ENCODE data around the gene ELP2.

Gene ELP2

DNA sequence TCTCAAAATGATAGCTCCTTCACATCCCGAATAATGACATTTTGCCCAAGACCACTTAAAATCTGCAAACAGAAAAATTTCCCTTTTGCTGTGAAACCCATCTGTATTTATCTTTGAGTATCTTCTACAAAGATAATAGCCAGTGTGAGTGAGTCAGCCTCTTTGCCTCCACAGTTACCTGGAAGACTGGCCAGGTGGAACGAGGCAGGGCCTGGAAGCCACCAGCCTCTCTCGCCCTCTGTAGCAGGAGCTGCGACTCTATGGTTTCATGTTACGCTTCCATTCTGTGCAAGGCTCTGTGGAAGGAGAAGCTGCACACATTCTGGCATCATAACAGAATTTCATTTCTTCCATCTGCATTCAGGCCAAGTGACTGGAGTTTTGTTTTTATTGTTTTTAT lies 9.5 kb downstream of the ELP2 start:
- in situ Hi-C loops (cut with HindIII; ENCODE audit: low sequenced_read_pairs): no loop called here
- DNase-seq (ENCODE audit: low read depth): no peak
- no peak overlapping the region for H3K4me3 ChIP-seq (ENCODE audit: low read depth, low read length)
- TF ChIP-seq, protein P1, sequence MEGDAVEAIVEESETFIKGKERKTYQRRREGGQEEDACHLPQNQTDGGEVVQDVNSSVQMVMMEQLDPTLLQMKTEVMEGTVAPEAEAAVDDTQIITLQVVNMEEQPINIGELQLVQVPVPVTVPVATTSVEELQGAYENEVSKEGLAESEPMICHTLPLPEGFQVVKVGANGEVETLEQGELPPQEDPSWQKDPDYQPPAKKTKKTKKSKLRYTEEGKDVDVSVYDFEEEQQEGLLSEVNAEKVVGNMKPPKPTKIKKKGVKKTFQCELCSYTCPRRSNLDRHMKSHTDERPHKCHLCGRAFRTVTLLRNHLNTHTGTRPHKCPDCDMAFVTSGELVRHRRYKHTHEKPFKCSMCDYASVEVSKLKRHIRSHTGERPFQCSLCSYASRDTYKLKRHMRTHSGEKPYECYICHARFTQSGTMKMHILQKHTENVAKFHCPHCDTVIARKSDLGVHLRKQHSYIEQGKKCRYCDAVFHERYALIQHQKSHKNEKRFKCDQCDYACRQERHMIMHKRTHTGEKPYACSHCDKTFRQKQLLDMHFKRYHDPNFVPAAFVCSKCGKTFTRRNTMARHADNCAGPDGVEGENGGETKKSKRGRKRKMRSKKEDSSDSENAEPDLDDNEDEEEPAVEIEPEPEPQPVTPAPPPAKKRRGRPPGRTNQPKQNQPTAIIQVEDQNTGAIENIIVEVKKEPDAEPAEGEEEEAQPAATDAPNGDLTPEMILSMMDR (IDR thresholded peaks at IDR 0.05; ENCODE audit: low read depth, low read length, missing control alignments): no peak

DNA sequence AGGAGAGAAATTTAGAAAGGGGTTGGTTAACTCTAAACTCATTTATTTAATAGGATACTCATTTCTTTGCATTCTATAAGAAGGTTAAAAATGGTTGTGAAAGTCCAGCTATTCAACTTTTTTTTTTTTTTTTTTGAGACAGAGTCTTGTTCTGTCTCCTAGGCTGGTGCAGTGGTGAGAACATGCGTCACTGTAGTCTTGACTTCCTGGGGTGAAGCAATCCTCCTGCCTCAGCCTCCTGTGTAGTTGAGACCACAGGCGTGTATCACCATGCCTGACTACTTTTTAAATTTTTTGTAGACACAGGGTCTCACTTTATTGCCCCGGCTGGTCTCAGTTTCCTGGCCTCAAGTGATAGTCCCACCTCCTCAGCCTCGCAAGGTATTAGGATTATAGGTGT lies 11.9 kb downstream of the ELP2 start:
- DNase-seq (ENCODE audit: low read depth): no peak
- no peak overlapping the region for H3K4me3 ChIP-seq (ENCODE audit: low read depth, low read length)
- TF ChIP-seq, protein P1 (IDR thresholded peaks at IDR 0.05; ENCODE audit: low read depth, low read length, missing control alignments): no peak
- in situ Hi-C loops (cut with HindIII; ENCODE audit: low sequenced_read_pairs): no loop called here

DNA sequence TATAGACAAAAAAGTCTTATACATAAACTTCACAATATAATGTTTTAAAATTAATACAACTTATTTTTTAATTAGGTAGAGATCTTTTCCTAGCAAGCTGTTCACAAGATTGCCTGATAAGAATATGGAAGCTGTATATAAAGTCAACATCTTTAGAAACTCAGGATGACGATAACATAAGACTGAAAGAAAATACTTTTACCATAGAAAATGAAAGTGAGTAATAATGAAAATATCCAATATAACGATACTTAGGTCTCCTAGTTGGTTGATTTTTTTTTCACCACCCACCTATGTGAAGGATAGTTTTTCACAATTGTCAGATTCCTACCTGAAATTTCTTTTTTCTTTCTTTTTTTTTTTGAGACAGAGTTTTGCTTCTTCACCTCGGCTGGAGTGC lies 13.1 kb downstream of the ELP2 start:
- in situ Hi-C loops (cut with HindIII; ENCODE audit: low sequenced_read_pairs): no loop called here
- DNase-seq (ENCODE audit: low read depth): no peak
- H3K4me3 ChIP-seq (ENCODE audit: low read depth, low read length): no peak overlapping the region
- TF ChIP-seq, protein P1 (IDR thresholded peaks at IDR 0.05; ENCODE audit: low read depth, low read length, missing control alignments): no peak

DNA sequence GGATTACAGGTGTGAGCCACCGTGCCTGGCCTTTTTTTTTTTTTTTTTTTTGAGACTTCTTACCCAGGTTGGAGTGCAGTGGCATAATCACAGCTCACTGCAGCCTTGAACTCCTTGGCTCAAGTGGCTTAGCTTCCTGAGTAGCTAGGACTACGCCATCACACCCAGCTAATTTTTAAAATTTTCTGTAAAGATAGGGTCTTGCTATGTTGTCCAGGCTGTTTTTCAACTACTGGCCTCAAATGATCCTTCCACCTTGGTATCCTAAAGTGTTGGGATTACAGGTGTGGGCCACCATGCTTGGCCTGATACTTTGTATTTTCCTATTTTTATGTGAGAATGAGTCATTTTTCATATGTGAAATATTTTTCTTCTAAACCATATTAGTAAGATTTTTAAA lies 13.7 kb downstream of the ELP2 start:
- DNase-seq (ENCODE audit: low read depth): no peak
- in situ Hi-C loops (cut with HindIII; ENCODE audit: low sequenced_read_pairs): no loop called here
- H3K4me3 ChIP-seq (ENCODE audit: low read depth, low read length): no peak overlapping the region
- TF ChIP-seq, protein P1 (IDR thresholded peaks at IDR 0.05; ENCODE audit: low read depth, low read length, missing control alignments): no peak

DNA sequence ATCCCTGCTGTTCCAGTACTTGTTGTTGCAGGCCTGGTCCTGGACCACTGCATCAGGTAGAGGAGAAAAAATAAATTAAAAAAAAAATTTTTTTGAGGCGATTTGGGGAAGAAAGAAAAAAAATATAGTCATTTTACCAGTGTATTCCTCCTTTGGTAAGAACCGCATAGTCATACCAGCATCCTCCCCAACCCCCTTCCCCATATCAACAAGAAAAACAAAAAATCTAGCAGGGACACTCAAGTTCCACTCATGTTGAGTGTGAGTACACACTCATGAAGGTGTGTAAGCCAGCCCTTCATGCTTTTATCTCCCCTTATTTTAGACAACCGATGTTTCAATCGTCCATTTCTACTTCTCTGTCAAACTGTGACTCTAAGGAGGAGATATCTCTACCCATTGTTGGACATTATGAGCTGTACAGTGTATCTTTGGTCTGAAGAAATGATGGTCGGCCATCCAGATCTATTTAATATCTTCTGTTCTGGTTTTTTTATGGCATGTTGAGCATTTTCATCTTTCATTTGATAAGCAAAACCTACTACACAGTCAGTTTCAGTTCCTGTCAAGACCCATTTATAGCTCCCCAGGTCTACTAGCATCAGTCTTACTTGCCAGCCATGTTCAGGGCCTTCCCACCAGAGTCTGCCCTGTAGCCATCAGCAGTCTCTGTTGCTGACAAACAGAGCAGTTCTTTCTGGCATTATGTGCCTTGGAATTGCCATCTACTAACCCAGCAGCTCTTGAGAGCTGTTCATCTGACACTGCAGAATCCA lies 20.0 kb downstream of the ELP2 start:
- TF ChIP-seq, protein P1 (IDR thresholded peaks at IDR 0.05; ENCODE audit: low read depth, low read length, missing control alignments): no peak
- in situ Hi-C loops (cut with HindIII; ENCODE audit: low sequenced_read_pairs): no loop called here
- no peak overlapping the region for H3K4me3 ChIP-seq (ENCODE audit: low read depth, low read length)
- DNase-seq (ENCODE audit: low read depth): no peak

DNA sequence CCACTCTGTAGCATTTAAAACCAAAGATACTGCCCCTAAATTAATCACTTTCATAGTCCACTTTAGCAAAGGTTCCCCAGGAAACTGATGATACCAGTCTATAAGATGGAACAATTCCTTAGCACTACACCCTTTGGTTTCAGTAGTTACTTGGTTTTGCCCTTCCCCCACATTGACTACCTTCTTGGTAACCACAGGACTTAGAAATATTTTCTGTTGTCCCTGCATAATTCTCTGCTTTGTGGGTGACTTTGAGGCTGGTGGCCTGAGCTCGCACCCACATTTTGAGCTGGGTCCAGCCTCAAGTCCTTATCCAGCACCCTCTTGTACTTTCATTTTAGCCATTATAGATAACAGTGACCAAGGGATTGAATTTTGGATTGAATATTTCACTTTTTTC lies 23.1 kb downstream of the ELP2 start:
- in situ Hi-C loops (cut with HindIII; ENCODE audit: low sequenced_read_pairs): no loop called here
- no peak overlapping the region for H3K4me3 ChIP-seq (ENCODE audit: low read depth, low read length)
- no peak for DNase-seq (ENCODE audit: low read depth)
- TF ChIP-seq, protein P1 (IDR thresholded peaks at IDR 0.05; ENCODE audit: low read depth, low read length, missing control alignments): no peak
